ENCODE measurements around the gene GALNT14. TPM values are rescaled to one million over a fixed set of nuclear protein-coding genes. Genes with fewer than 3 reads are reported as not detected.

Gene GALNT14
- total and polyA plus RNA-seq, 2 of the 8 experiments (the other 6 are each of a cell fraction or from before 2014, with no cell fraction given): 13.0 to 13.7 TPM

DNA sequence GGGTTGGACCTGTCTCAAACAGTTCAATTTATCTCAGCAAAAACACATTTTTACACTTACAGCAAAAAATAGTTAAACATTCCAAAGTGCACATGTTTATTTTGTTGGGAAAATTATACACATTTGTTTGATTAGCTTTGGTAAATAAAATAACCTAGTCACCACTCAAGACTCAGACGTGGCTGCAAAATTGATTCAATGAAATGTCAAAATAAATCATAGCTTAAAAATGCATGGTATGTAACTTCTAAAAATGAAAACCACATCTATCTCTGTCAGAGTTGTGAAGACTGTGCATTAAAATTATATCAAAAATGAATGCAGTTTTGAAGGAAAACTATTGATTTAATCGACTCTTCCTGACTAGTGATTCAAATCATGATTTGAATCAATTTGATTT lies 56.7 kb downstream of the GALNT14 start:
- TF ChIP-seq JUND (IDR thresholded peaks at IDR 0.05; ENCODE audit: low read length): no peak
- no peak for TF ChIP-seq POLR2A (IDR thresholded peaks at IDR 0.05; ENCODE audit: control extremely low read depth in 1 of 2, low read depth in 2 of 2, low read length in 2 of 2)
- no peak for TF ChIP-seq SIN3A (conservative IDR thresholded peaks at IDR 0.05 in 1 of 2, IDR thresholded peaks at IDR 0.05 in 1 of 2; ENCODE audit: low read depth in 1 of 2, low read length in 2 of 2)
- no peak for TF ChIP-seq JUN (IDR thresholded peaks at IDR 0.05; ENCODE audit: low read depth, low read length)
- no peak for TF ChIP-seq KDM5A (IDR thresholded peaks at IDR 0.05; ENCODE audit: low read length)
- CTCF ChIA-PET (ENCODE audit: partially characterized antibody): interaction anchor here (0.8 to 4.3 kb wide), 7 partner anchors 8 to 367 kb away, joined by 3 to 26 read pairs (median 6); no protein-coding TSS in a partner anchor
- Histone ChIP-seq H3K79me1 (ENCODE audit: low read depth, low read length) (no peaks in the 10 kb centered on the region), H3K9ac (replicated peaks in 1 of 4; ENCODE audit: extremely low read depth in 1 of 4, low read depth in 3 of 4, low read length in 3 of 4) (no peak overlapping the region), H2BK12ac (ENCODE audit: low read depth, low read length) (no peak overlapping the region), H3K4me1 (replicated peaks in 1 of 4; ENCODE audit: control insufficient read depth in 3 of 4, insufficient read depth in 4 of 4, low read length in 3 of 4) (no peaks in the 10 kb centered on the region), H2AFZ (ENCODE audit: low read length) (no peak overlapping the region), H4K91ac (replicated peaks; ENCODE audit: insufficient read length, low read length) (no peak overlapping the region), H3K79me2 (ENCODE audit: control insufficient read depth in 1 of 2, insufficient read depth in 2 of 2, low read length in 2 of 2) (no peaks in the 10 kb centered on the region), H2AK5ac (ENCODE audit: low read depth, low read length) (no peak overlapping the region), H4K20me1 (replicated peaks in 1 of 2; ENCODE audit: control insufficient read depth in 1 of 2, insufficient read depth in 2 of 2, low read length in 2 of 2) (peaks cover 0 to 3% of the 10 kb centered on the region in 2 experiments), H2BK5ac (ENCODE audit: low read depth, low read length) (no peak overlapping the region), H2BK120ac (replicated peaks; ENCODE audit: low read depth, low read length) (no peak overlapping the region), H3K23ac (ENCODE audit: insufficient read length) (no peak overlapping the region), H3K18ac (ENCODE audit: extremely low read depth, low read length) (no peak overlapping the region), H3K14ac (ENCODE audit: insufficient read length) (no peak overlapping the region), H3K56ac (replicated peaks; ENCODE audit: insufficient read length, low read depth, low read length) (no peak overlapping the region), H3K4ac (replicated peaks; ENCODE audit: insufficient read length, low read depth, low read length) (no peak overlapping the region), H2BK15ac (ENCODE audit: low read length) (no peak overlapping the region), H3K9me3 (ENCODE audit: insufficient read depth in 2 of 2, low read depth in 1 of 2, low read length in 1 of 2) (no peaks in the 10 kb centered on the region), H3K27ac (ENCODE audit: low read depth, low read length) (no peak overlapping the region), H3K23me2 (ENCODE audit: low read depth, low read length) (no peaks in the 10 kb centered on the region), H3K4me3 (ENCODE audit: extremely low read depth in 1 of 4, insufficient read depth in 2 of 4, low read depth in 3 of 4, low read length in 4 of 4) (no peak overlapping the region), H3K36me3 (ENCODE audit: control insufficient read depth in 2 of 4, insufficient read depth in 4 of 4, low read length in 3 of 4) (peaks cover 0 to 2% (median 0%) of the 10 kb centered on the region in 4 experiments; a peak in 1 of 8 replicates), H2BK20ac (ENCODE audit: low read length) (no peak overlapping the region), H3K27me3 (replicated peaks in 1 of 4; ENCODE audit: control insufficient read depth in 3 of 4, extremely low read depth in 1 of 4, insufficient read depth in 3 of 4, low read length in 3 of 4) (no peaks in the 10 kb centered on the region), H4K8ac (ENCODE audit: extremely low read depth, insufficient read depth, low read length) (no peak overlapping the region), H3K4me2 (ENCODE audit: insufficient read depth in 1 of 2, low read depth in 2 of 2, low read length in 2 of 2) (no peak overlapping the region), H4K5ac (ENCODE audit: insufficient read length, low read depth, low read length) (no peak overlapping the region)
- 94% methylated on average over 2 of the region's 2 CpGs; no CpG with 5 or more reads in 1 of the 2 experiments for WGBS, 2 experiments (ENCODE audit: extremely low coverage in 1 of 2, insufficient coverage in 1 of 2, insufficient read length in 1 of 2, insufficient replicate concordance in 2 of 2, low coverage in 1 of 2, low lambda C conversion rate in 2 of 2, missing lambda C conversion rate in 1 of 2)
- FAIRE-seq: no peak
- POLR2A ChIA-PET (ENCODE audit: partially characterized antibody): no interaction called here
- no peak for DNase-seq (ENCODE audit: low read depth in 1 of 2, low spot score in 2 of 2)

Data from H1 (cell line).